K562 (cell line): ENCODE results near the gene GSTO2. TPM values are rescaled to one million over a fixed set of nuclear protein-coding genes. Genes with fewer than 3 reads are reported as not detected.
A peak's percentile ranks its signal among the peaks of the same experiment; 100 is the strongest.

ENCODE experiments used
- ATAC-seq: fragments of 200-7000 bp; cut with Tn5 transposase; 3 replicates; pipeline ENCODE4 v1.9.1; 2020; ENCODE audit warnings: moderate library complexity
- BruUV-seq: library from RNA; stranded (reverse); fragments of 400-500 nt; replicated peaks from 2 replicates; lab custom pipeline; 2021; lab: Mats Ljungman, UMichigan
- CTCF ChIA-PET: fragments of 300-600 bp; formaldehyde crosslinking; extraction: SDS; loops from one replicate; lab custom pipeline; 2021; ENCODE audit warnings: low intra/inter-chr PET ratio; lab: Yijun Ruan, JAX
- POLR2A ChIA-PET: fragments of 300-600, 350-650 bp; sonication (Branson Sonifier 250); formaldehyde crosslinking; extraction: SDS; loops from one replicate; lab custom pipeline; 2021; ENCODE audit warnings: antibody characterized with exemption, inconsistent platforms; lab: Yijun Ruan, JAX
- DNase-seq, 4 experiments: peaks; one replicate each; pipeline versions ENCODE4 v3.0.0 to v3.0.0-alpha.2; 2011 to 2018; ENCODE audit warnings: low spot score in 3 of 4, mixed read lengths in 3 of 4; ENCODE audit errors: extremely low read depth in 1 of 4
- FAIRE-seq: peaks from 2 replicates; lab custom pipeline; 2011; peaks lifted over from hg19 to GRCh38; lab: Jason Lieb, UNC
- H2AFZ ChIP-seq: 2 replicates; pipeline ENCODE4 v1.6.0; 2011; ENCODE audit warnings: low read depth, low read length, control low read depth, inconsistent platforms
- H3K27ac ChIP-seq: fragments of 200-600 bp; 3 replicates; pipeline ENCODE4 v1.8.0; 2011; ENCODE audit warnings: low read depth, mild to moderate bottlenecking, control low read depth, inconsistent platforms, low read length, moderate library complexity, mixed read lengths; ENCODE audit errors: extremely low read depth
- H3K27me3 ChIP-seq, 2 experiments: fragments of 300-600 bp in 1 of 2; 2 replicates in 1 of 2; 3 replicates in 1 of 2; pipeline versions ENCODE4 v1.6.0 to v1.8.0; 2011; ENCODE audit warnings: inconsistent platforms in 2 of 2, low read length in 2 of 2, mild to moderate bottlenecking in 1 of 2, mixed read lengths in 1 of 2, moderate library complexity in 1 of 2; ENCODE audit not compliant: control insufficient read depth in 2 of 2, insufficient read depth in 2 of 2
- H3K36me3 ChIP-seq: fragments of 300-600 bp; 3 replicates; pipeline ENCODE4 v1.8.0; 2011; ENCODE audit warnings: mild to moderate bottlenecking, low read length, inconsistent platforms; ENCODE audit not compliant: control insufficient read depth, insufficient read depth
- H3K4me1 ChIP-seq, 2 experiments: fragments of 200-600 bp in 1 of 2; replicated peaks in 1 of 2; 2 replicates in 1 of 2; 3 replicates in 1 of 2; pipeline versions ENCODE4 v1.5.1 to v1.8.0; 2011; ENCODE audit warnings: inconsistent platforms in 2 of 2, low read length in 2 of 2, mild to moderate bottlenecking in 1 of 2, mixed read lengths in 1 of 2, moderate library complexity in 1 of 2; ENCODE audit not compliant: control insufficient read depth in 2 of 2, insufficient read depth in 2 of 2
- H3K4me2 ChIP-seq: 2 replicates; pipeline ENCODE4 v1.6.1; 2011; ENCODE audit warnings: low read length, control low read depth, inconsistent platforms, mixed read lengths; ENCODE audit not compliant: insufficient read depth
- H3K4me3 ChIP-seq: fragments of 200-600 bp; sonication (generic), shearing (Covaris generic); 2 replicates; pipeline ENCODE4 v1.5.1; 2016; ENCODE audit warnings: control low read depth, inconsistent platforms
- H3K79me2 ChIP-seq: fragments of 200-600 bp; 3 replicates; pipeline ENCODE4 v1.8.0; 2011; ENCODE audit warnings: low read length, inconsistent platforms; ENCODE audit not compliant: control insufficient read depth, insufficient read depth
- H3K9ac ChIP-seq, 2 experiments: 2 replicates each; pipeline versions ENCODE4 v1.6.0 to v1.6.1; 2011; ENCODE audit warnings: low read depth in 2 of 2, low read length in 2 of 2, control low read depth in 1 of 2, inconsistent platforms in 1 of 2, mild to moderate bottlenecking in 1 of 2, mixed read lengths in 1 of 2; ENCODE audit not compliant: insufficient read depth in 1 of 2
- H3K9me1 ChIP-seq: one replicate; pipeline ENCODE4 v1.6.0; 2011; ENCODE audit warnings: inconsistent platforms, mild to moderate bottlenecking, low read length, moderate library complexity; ENCODE audit not compliant: control insufficient read depth, insufficient read depth
- H3K9me3 ChIP-seq: replicated peaks from 2 replicates; pipeline ENCODE4 v1.5.1; 2011; ENCODE audit warnings: low read depth, low read length, inconsistent platforms; ENCODE audit not compliant: control insufficient read depth, insufficient read depth
- H4K20me1 ChIP-seq: replicated peaks from 2 replicates; pipeline ENCODE4 v1.6.1; 2011; ENCODE audit warnings: low read length, inconsistent platforms, mixed read lengths; ENCODE audit not compliant: control insufficient read depth, insufficient read depth
- RBM22 ChIP-seq: fragments of 200-400 bp; formaldehyde crosslinking; IDR thresholded peaks from 2 replicates; pipeline ENCODE4 v1.6.1; 2018; ENCODE audit warnings: low read length, low read depth; ENCODE audit not compliant: poor library complexity, severe bottlenecking
- ZNF175 ChIP-seq: fragments of 200-800 bp; sonication (Bioruptor generic); IDR thresholded peaks from 2 replicates; pipeline ENCODE4 v1.6.1; 2016; ENCODE audit warnings: low read depth, mild to moderate bottlenecking, missing genetic modification characterization, missing compliant biosample characterization
- WGBS: fragments of 100-300 bp; shearing (Covaris generic); methylation state at CpG from one replicate; pipeline ENCODE4 v1.1.6; 2016; ENCODE audit warnings: low coverage, mixed read lengths; ENCODE audit not compliant: insufficient coverage; ENCODE audit errors: missing lambda C conversion rate; 5-methylcytosine and 5-hydroxymethylcytosine counted together
- in situ Hi-C: fragments of 300-500 bp; cut with MboI; formaldehyde crosslinking; loops from 4 replicates; pipeline ENCODE4 v1.15.0; 2018; ENCODE audit warnings: inconsistent platforms, mixed read lengths
- intact Hi-C: fragments of 100-400 bp; cut with micrococcal nuclease; formaldehyde crosslinking; loops from 2 replicates; pipeline ENCODE4 v1.14.2; 2022
- polyA plus RNA-seq, 8 experiments: library from polyadenylated mRNA; depleted of rRNA in 4 of 8; stranded (reverse) in 5 of 8; unstranded in 3 of 8; fragments of >200 nt; fragmentation: Nextera tagmentation in 2 of 8; fragmentation: Illumina TruSeq in 1 of 8; extraction: Ambion mirVana in 2 of 8; extraction: Trizol in 1 of 8; gene quantifications; 2 replicates each; pipeline versions ENCODE4 v1.2.1 to v1.2.3, GENCODE V29; 2011 to 2014; ENCODE audit warnings: inconsistent platforms in 1 of 8, missing spikeins in 1 of 8
- total RNA-seq, 7 experiments: library from RNA; depleted of rRNA in 6 of 7; stranded (reverse); fragments of >200 nt in 6 of 7; fragmentation: Illumina TruSeq in 2 of 7; extraction: Trizol in 2 of 7; gene quantifications; 2 replicates each; pipeline versions ENCODE4 v1.2.1 to v1.2.3, GENCODE V29; 2011 to 2021; ENCODE audit warnings: low replicate concordance in 1 of 7
- TF ChIP-seq, protein P1 (sequence below): fragments of 250-450 bp; sonication (Bioruptor Pico); IDR thresholded peaks from 2 replicates; pipeline ENCODE4 v1.5.0; 2021

GSTO2 gene
- total and polyA plus RNA-seq, 9 of the 15 experiments (the other 6 are each of a cell fraction or from before 2014, with no cell fraction given), result 0.18 to 1.8 (median 0.90) TPM

- peaks cover 85% of the 10 kb centered on the region for H3K36me3 ChIP-seq
- H3K27ac ChIP-seq, result peak overlapping the region; percentile 62
- no peak for FAIRE-seq
- TF ChIP-seq RBM22, result no peak
- TF ChIP-seq ZNF175 (CRISPR knock-in tag), result 0 out of 2 replicates have a peak, but pooled peaks have one; percentile 24
- TF ChIP-seq, protein P1, sequence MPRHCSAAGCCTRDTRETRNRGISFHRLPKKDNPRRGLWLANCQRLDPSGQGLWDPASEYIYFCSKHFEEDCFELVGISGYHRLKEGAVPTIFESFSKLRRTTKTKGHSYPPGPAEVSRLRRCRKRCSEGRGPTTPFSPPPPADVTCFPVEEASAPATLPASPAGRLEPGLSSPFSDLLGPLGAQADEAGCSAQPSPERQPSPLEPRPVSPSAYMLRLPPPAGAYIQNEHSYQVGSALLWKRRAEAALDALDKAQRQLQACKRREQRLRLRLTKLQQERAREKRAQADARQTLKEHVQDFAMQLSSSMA, result no peak
- ChIA-PET POLR2A (interaction anchor here (1.1 to 1.3 kb wide), 2 partner anchors 11 to 18 kb away, joined by 3 to 7 read pairs; no protein-coding TSS in a partner anchor), CTCF (no interaction called here)
- ATAC-seq, result no peak
- in situ Hi-C loops, result no loop called here
- DNase-seq, result no peak
- H3K79me2 ChIP-seq, result peaks cover 100% of the 10 kb centered on the region
- peaks cover 71% of the 10 kb centered on the region for H4K20me1 ChIP-seq
- no peak overlapping the region for H3K4me3 ChIP-seq
- no peaks in the 10 kb centered on the region for H3K27me3 ChIP-seq
- peak overlapping the region; percentile 41 to 69; a peak in 3 of 4 replicates for H3K9ac ChIP-seq
- peaks cover 10% of the 10 kb centered on the region for H3K9me1 ChIP-seq
- no TSS peak for BruUV-seq
- 41% methylated on average over 3 of the region's 3 CpGs for WGBS
- no peaks in the 10 kb centered on the region for H3K9me3 ChIP-seq
- peak overlapping the region; percentile 70 for H3K4me2 ChIP-seq
- no peak overlapping the region for H2AFZ ChIP-seq
- peaks cover 66 to 69% of the 10 kb centered on the region in 2 experiments for H3K4me1 ChIP-seq
- intact Hi-C loops, result no loop called here
These were observed 60.8 kb downstream of the GSTO2 start for GRCh38 chr10:104329735-104330134.
